Subcutaneous adipose tissue (tissue), 4 donors: ENCODE data around the gene ARHGEF28. TPM values are rescaled to one million over a fixed set of nuclear protein-coding genes. Genes with fewer than 3 reads are reported as not detected.

Experiments
- CTCF ChIP-seq: fragments of 450-650 bp; IDR thresholded peaks from one replicate; pipeline ENCODE4 v1.5.1; 2016; ENCODE audit warnings: low read depth, mild to moderate bottlenecking, control low read depth, antibody characterized with exemption, moderate library complexity
- total RNA-seq, 4 donors: library from RNA; depleted of rRNA; stranded (reverse); fragments of >200 nt; gene quantifications; one replicate each; pipeline ENCODE4 v1.1.0, GENCODE V29; 2016

ARHGEF28 gene
- total RNA-seq, 4 donors from 2014 or later, result 9.9 to 46.3 (median 17.3) TPM

- no peak for TF ChIP-seq CTCF
Measured at GRCh38 chr5:73915345-73915744, 289.3 kb downstream of the ARHGEF28 start.

GRCh38 chr5:73917433-73917832 is 291.4 kb downstream of the ARHGEF28 start:
- TF ChIP-seq CTCF, result no peak

- no peak for TF ChIP-seq CTCF
Measured at GRCh38 chr5:73917891-73918290, 291.9 kb downstream of the ARHGEF28 start.

- TF ChIP-seq CTCF, result no peak
Measured at GRCh38 chr5:73918791-73919221, 292.8 kb downstream of the ARHGEF28 start.

- no peak for TF ChIP-seq CTCF
Measured at GRCh38 chr5:73921741-73922140, 295.7 kb downstream of the ARHGEF28 start.

- TF ChIP-seq CTCF, result no peak
Measured at GRCh38 chr5:73922224-73922623, 296.2 kb downstream of the ARHGEF28 start.

- TF ChIP-seq CTCF, result no peak
Measured at GRCh38 chr5:73922875-73923557, 297.0 kb downstream of the ARHGEF28 start.
